HepG2 (cell line): ENCODE measurements around the gene ANKS3. TPM values are rescaled to one million over a fixed set of nuclear protein-coding genes. Genes with fewer than 3 reads are reported as not detected.

ENCODE experiments used
- CSRNP1 ChIP-seq: sonication (generic); formaldehyde crosslinking; IDR thresholded peaks from 2 replicates; pipeline ENCODE4 v1.8.1; 2023; ENCODE audit warnings: mild to moderate bottlenecking, missing genetic modification reagents
- FOSL1 ChIP-seq: sonication (generic); formaldehyde crosslinking; IDR thresholded peaks from 2 replicates; pipeline ENCODE4 v1.9.0; 2021; ENCODE audit warnings: missing genetic modification reagents, borderline replicate concordance
- FOXM1 ChIP-seq: sonication (generic); formaldehyde crosslinking; IDR thresholded peaks from 2 replicates; pipeline ENCODE4 v1.5.0; 2020; ENCODE audit warnings: missing genetic modification reagents
- HDAC1 ChIP-seq: sonication (generic); formaldehyde crosslinking; IDR thresholded peaks from 2 replicates; pipeline ENCODE4 v1.5.1; 2020; ENCODE audit warnings: mild to moderate bottlenecking, missing genetic modification reagents
- IRF1 ChIP-seq: sonication (generic); formaldehyde crosslinking; IDR thresholded peaks from 2 replicates; pipeline ENCODE4 v1.4.0; 2020; ENCODE audit warnings: low read depth, mild to moderate bottlenecking, missing genetic modification reagents
- IRF9 ChIP-seq: sonication (generic); formaldehyde crosslinking; IDR thresholded peaks from 2 replicates; pipeline ENCODE4 v1.8.0; 2022; ENCODE audit warnings: missing genetic modification reagents, mild to moderate bottlenecking, borderline replicate concordance
- NFYB ChIP-seq: sonication (generic); formaldehyde crosslinking; IDR thresholded peaks from 2 replicates; pipeline ENCODE4 v1.4.0; 2020; ENCODE audit warnings: missing genetic modification reagents
- NR1H2 ChIP-seq: sonication (generic); formaldehyde crosslinking; IDR thresholded peaks from 2 replicates; pipeline ENCODE4 v1.8.1; 2022; ENCODE audit warnings: low read depth, missing genetic modification reagents, borderline replicate concordance
- NR2F2 ChIP-seq: IDR thresholded peaks from 2 replicates; pipeline ENCODE4 v1.6.1; 2012; ENCODE audit warnings: low read depth, inconsistent platforms, borderline replicate concordance
- POLR2A ChIP-seq, 2 experiments: IDR thresholded peaks; 2 replicates each; pipeline ENCODE4 v1.6.1; 2011; ENCODE audit warnings: low read depth in 2 of 2, low read length in 2 of 2, mild to moderate bottlenecking in 1 of 2, moderate library complexity in 1 of 2; ENCODE audit not compliant: insufficient read depth in 1 of 2
- REPIN1 ChIP-seq: sonication (generic); formaldehyde crosslinking; IDR thresholded peaks from 2 replicates; pipeline ENCODE4 v1.8.0; 2022; ENCODE audit warnings: missing genetic modification reagents, low read depth, mild to moderate bottlenecking, borderline replicate concordance
- RFX3 ChIP-seq: IDR thresholded peaks from 2 replicates; pipeline ENCODE4 v1.6.1; 2016; ENCODE audit warnings: missing biosample characterization, missing genetic modification reagents
- RNF219 ChIP-seq: sonication (generic); formaldehyde crosslinking; IDR thresholded peaks from 2 replicates; pipeline ENCODE4 v1.5.0; 2020; ENCODE audit warnings: mild to moderate bottlenecking, missing genetic modification reagents
- SATB2 ChIP-seq: sonication (generic); formaldehyde crosslinking; IDR thresholded peaks from 2 replicates; pipeline ENCODE4 v1.5.0; 2020; ENCODE audit warnings: missing genetic modification reagents
- SIX1 ChIP-seq: sonication (generic); formaldehyde crosslinking; IDR thresholded peaks from 2 replicates; pipeline ENCODE4 v1.4.0; 2020; ENCODE audit warnings: missing genetic modification reagents, borderline replicate concordance
- SRF ChIP-seq: IDR thresholded peaks from 2 replicates; pipeline ENCODE4 v1.6.1; 2011; ENCODE audit warnings: mild to moderate bottlenecking, low read depth, low read length, moderate library complexity
- ZBTB1 ChIP-seq: sonication (generic); formaldehyde crosslinking; IDR thresholded peaks from 2 replicates; pipeline ENCODE4 v1.4.0; 2020; ENCODE audit warnings: missing genetic modification reagents, borderline replicate concordance
- ZFYVE20 ChIP-seq: sonication (generic); formaldehyde crosslinking; IDR thresholded peaks from 2 replicates; pipeline ENCODE4 v1.8.0; 2023; ENCODE audit warnings: low read depth, mild to moderate bottlenecking, moderate library complexity, missing genetic modification reagents, borderline replicate concordance
- ZNF124 ChIP-seq: sonication (generic); formaldehyde crosslinking; IDR thresholded peaks from 2 replicates; pipeline ENCODE4 v1.4.0; 2020; ENCODE audit warnings: missing genetic modification reagents
- ZNF160 ChIP-seq: sonication (generic); formaldehyde crosslinking; IDR thresholded peaks from 2 replicates; pipeline ENCODE4 v1.8.0; 2022; ENCODE audit warnings: mild to moderate bottlenecking, inconsistent platforms, missing genetic modification reagents
- ZNF292 ChIP-seq: sonication (generic); formaldehyde crosslinking; IDR thresholded peaks from 2 replicates; pipeline ENCODE4 v1.8.1; 2022; ENCODE audit warnings: mild to moderate bottlenecking, low read depth, missing genetic modification reagents, borderline replicate concordance
- ZNF329 ChIP-seq: sonication (generic); formaldehyde crosslinking; IDR thresholded peaks from 2 replicates; pipeline ENCODE4 v1.9.0; 2021; ENCODE audit warnings: low read depth, mild to moderate bottlenecking, missing genetic modification reagents
- ZNF354B ChIP-seq: sonication (generic); formaldehyde crosslinking; IDR thresholded peaks from 2 replicates; pipeline ENCODE4 v1.8.0; 2022; ENCODE audit warnings: mild to moderate bottlenecking, missing genetic modification reagents
- ZNF598 ChIP-seq: sonication (generic); formaldehyde crosslinking; IDR thresholded peaks from 2 replicates; pipeline ENCODE4 v1.5.1; 2020; ENCODE audit warnings: mild to moderate bottlenecking, missing genetic modification reagents, borderline replicate concordance
- ZNF746 ChIP-seq: sonication (generic); formaldehyde crosslinking; IDR thresholded peaks from 2 replicates; pipeline ENCODE4 v1.8.0; 2022; ENCODE audit warnings: mild to moderate bottlenecking, missing genetic modification reagents
- ZNF768 ChIP-seq: sonication (generic); formaldehyde crosslinking; IDR thresholded peaks from 2 replicates; pipeline ENCODE4 v1.4.0; 2020; ENCODE audit warnings: missing genetic modification reagents
- polyA plus RNA-seq, 8 experiments: library from polyadenylated mRNA; depleted of rRNA in 3 of 8; stranded (reverse) in 7 of 8; unstranded in 1 of 8; fragments of >200 nt; fragmentation: Illumina TruSeq in 4 of 8; extraction: Trizol in 4 of 8; gene quantifications; 2 replicates each; pipeline versions ENCODE4 v1.2.1 to v1.2.3, GENCODE V29; 2011 to 2016; ENCODE audit warnings: low read depth in 4 of 8, missing spikeins in 1 of 8, mixed read lengths in 1 of 8; ENCODE audit not compliant: insufficient read depth in 1 of 8
- total RNA-seq, 5 experiments: library from RNA; depleted of rRNA; stranded (reverse); fragments of >200 nt; fragmentation: Illumina TruSeq; extraction: Trizol; gene quantifications; 2 replicates each; pipeline ENCODE4 v1.2.3, GENCODE V29; 2016; ENCODE audit warnings: low read depth in 1 of 5

ANKS3 gene
- total and polyA plus RNA-seq, 2 of the 13 experiments (the other 11 are each of a cell fraction or from before 2014, with no cell fraction given) = 11.4 to 15.9 TPM

- TF ChIP-seq ZNF160 (CRISPR knock-in tag) = no peak; the same call in 1 of the 2 replicates
- no peak for TF ChIP-seq RFX3 (CRISPR knock-in tag)
- peak; percentile 32 for TF ChIP-seq HDAC1 (CRISPR knock-in tag)
- TF ChIP-seq FOSL1 (CRISPR knock-in tag) = no peak
- peak; percentile 81 for TF ChIP-seq NFYB (CRISPR knock-in tag)
- TF ChIP-seq IRF1 (CRISPR knock-in tag) = no peak
- TF ChIP-seq ZNF124 = no peak
- TF ChIP-seq ZNF329 = peak; percentile 64; the same call in 1 of the 2 replicates
- TF ChIP-seq NR1H2 (CRISPR knock-in tag) = no peak
- 0 out of 2 replicates have a peak, but pooled peaks have one; percentile 39 for TF ChIP-seq CSRNP1 (CRISPR knock-in tag)
- peak; percentile 90 to 93 for TF ChIP-seq POLR2A (IDR thresholded peaks at IDR 0.05; ENCODE audit: insufficient read depth in 1 of 2, low read depth in 2 of 2, low read length in 2 of 2)
- no peak for TF ChIP-seq REPIN1
- no peak for TF ChIP-seq SRF
- TF ChIP-seq ZNF292 (CRISPR knock-in tag) = no peak
- no peak for TF ChIP-seq ZBTB1 (CRISPR knock-in tag)
- no peak for TF ChIP-seq RNF219
- no peak for TF ChIP-seq FOXM1 (CRISPR knock-in tag)
- no peak; the same call in 1 of the 2 replicates for TF ChIP-seq ZFYVE20
- TF ChIP-seq ZNF354B (CRISPR knock-in tag) = no peak
- 0 out of 2 replicates have a peak, but pooled peaks have one; percentile 46 for TF ChIP-seq ZNF746 (CRISPR knock-in tag)
- no peak; the same call in 1 of the 2 replicates for TF ChIP-seq ZNF598 (CRISPR knock-in tag)
- 0 out of 2 replicates have a peak, but pooled peaks have one; percentile 19 for TF ChIP-seq IRF9 (CRISPR knock-in tag)
- TF ChIP-seq SIX1 (CRISPR knock-in tag) = no peak
- TF ChIP-seq ZNF768 (CRISPR knock-in tag) = peak; percentile 9
- TF ChIP-seq SATB2 = no peak
- no peak for TF ChIP-seq NR2F2
These were observed 40.6 kb downstream of the ANKS3 start, which contains the start of gene NUDT16L1 (continued) for GRCh38 chr16:4693296-4693955.
